ENCODE results near the gene NIF3L1.

The NIF3L1 gene, protein sequence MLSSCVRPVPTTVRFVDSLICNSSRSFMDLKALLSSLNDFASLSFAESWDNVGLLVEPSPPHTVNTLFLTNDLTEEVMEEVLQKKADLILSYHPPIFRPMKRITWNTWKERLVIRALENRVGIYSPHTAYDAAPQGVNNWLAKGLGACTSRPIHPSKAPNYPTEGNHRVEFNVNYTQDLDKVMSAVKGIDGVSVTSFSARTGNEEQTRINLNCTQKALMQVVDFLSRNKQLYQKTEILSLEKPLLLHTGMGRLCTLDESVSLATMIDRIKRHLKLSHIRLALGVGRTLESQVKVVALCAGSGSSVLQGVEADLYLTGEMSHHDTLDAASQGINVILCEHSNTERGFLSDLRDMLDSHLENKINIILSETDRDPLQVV

DNA sequence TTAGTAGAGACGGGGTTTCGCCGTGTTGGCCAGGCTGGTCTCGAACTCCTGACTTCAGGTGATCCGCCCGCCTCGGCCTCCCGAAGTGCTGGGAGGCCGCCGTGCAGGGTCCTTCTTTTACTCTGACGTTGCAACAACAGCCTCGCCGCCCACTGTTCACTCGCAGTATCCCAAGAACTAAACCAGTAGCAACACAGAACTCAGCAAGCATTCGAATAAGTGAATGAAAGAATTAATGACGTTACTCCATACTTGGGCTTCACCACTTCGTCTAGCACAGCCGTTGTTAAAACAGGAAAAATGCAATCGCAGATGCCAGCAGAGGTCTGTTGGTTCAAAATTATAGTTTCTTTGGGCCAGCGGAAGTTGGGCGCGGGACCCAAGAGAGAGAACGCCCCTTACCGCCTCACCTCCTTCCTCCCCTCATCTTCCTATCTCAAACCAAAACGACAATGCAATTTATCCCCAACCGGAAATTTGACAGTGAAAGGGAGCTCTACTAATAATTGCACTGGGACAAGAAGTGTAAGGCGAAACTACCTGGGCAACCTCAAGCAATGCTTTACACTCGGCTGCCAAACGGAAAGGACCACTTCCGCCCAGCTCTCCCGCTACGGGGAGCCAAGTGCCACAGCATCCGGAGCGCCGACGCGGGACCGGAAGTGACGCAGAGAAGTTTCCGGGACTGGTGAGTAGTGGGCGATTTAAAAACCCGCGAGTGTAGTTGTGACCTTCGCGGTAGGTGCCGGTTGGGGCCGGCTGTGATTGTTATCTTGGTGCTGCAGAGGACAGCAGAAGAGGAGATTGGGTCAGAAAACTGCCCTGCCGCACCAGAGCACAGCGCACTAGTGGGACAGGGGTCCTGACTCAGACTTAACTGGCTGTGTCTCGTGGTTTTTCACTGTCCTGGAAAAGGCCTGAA lies at the start of gene NIF3L1, which contains the start of gene PPIL3:
TSS of gene NIF3L1 (plus strand) at position 668 of the 922 bp plus-strand sequence. CDS start 2,573 bp downstream, outside the sequence.
TSS of gene PPIL3 (minus strand) at position 374 of the 922 bp plus-strand sequence. CDS start 1,462 bp downstream, outside the sequence.
- peak; percentile 95 for DNase-seq (ENCODE audit: low spot score)

GRCh38 chr2:200839513-200839912 lies 49.7 kb upstream of the NIF3L1 start:
- no peak for DNase-seq (ENCODE audit: low spot score)

DNA sequence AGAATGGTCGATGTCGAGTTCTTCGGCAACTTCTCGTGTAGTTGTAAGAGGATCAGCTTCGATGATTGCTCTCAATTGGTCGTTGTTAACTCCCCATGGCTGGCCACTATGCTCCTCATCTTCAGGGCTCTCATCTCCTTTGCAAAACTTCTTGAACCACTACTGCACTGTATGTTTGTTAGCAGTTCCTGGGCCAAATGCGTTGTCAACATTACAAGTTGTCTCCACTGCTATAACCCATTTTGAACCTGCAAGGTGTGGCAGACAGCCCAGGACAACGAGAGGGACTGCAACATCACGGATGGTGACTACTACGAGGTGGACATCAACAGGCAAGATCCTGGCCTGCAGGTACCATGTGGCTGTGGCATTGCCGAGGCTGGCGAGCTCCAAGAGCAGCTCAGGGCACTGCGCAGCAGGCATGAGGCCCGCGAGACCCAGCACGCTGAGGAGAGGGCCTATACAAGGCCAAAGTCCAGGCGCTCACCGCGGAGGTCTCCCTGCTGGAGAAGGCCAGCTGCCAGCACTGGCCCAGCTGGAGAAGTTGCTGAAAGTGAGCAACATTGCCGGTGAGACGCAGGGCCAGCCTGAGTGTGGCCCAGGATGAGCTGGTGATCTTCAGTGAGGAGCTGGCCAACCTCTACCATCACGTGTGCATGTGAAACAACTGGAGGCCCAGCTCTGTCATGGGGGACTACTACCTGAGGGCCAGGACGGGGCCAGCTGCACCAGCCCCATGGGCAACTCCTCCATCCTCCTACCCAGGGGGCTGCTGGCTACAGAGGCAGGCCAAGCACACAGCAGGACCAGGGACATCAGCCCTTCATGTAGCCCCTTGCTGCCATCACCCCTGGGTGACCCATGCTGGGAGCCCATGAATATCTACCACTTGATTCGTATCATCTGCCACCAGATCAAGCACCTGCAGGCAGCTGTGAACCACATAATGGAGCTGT lies 44.9 kb upstream of the NIF3L1 start:
- no peak for DNase-seq (ENCODE audit: low spot score)

GRCh38 chr2:200845194-200845593 lies 44.0 kb upstream of the NIF3L1 start:
- no peak for DNase-seq (ENCODE audit: low spot score)

- no peak for DNase-seq (ENCODE audit: low spot score)
Observed at GRCh38 chr2:200845669-200846325, 43.4 kb upstream of the NIF3L1 start.

DNA sequence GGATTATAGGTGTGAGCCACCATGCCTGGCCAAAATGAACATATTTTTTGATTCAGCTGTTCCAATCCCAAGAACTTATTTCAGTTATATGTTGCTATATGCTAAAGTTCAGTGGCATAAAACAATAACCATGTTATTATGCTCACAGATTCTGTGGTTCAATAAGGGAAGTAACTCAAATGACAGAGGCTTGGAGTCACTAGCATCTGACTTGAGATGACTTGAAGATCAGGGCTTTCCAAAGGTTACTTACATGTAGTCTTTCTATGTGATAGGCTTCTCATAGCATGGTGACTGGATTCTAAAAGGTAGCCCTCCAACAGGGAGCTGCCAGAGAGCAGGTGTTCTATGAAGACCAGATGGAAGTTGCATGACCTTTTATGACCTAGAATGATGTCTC lies 41.9 kb upstream of the NIF3L1 start:
- DNase-seq (ENCODE audit: low spot score), result no peak

GRCh38 chr2:200847939-200848338 lies 41.2 kb upstream of the NIF3L1 start:
- DNase-seq (ENCODE audit: low spot score), result no peak

GRCh38 chr2:200850512-200851256 lies 38.5 kb upstream of the NIF3L1 start:
- DNase-seq (ENCODE audit: low spot score), result no peak

DNA sequence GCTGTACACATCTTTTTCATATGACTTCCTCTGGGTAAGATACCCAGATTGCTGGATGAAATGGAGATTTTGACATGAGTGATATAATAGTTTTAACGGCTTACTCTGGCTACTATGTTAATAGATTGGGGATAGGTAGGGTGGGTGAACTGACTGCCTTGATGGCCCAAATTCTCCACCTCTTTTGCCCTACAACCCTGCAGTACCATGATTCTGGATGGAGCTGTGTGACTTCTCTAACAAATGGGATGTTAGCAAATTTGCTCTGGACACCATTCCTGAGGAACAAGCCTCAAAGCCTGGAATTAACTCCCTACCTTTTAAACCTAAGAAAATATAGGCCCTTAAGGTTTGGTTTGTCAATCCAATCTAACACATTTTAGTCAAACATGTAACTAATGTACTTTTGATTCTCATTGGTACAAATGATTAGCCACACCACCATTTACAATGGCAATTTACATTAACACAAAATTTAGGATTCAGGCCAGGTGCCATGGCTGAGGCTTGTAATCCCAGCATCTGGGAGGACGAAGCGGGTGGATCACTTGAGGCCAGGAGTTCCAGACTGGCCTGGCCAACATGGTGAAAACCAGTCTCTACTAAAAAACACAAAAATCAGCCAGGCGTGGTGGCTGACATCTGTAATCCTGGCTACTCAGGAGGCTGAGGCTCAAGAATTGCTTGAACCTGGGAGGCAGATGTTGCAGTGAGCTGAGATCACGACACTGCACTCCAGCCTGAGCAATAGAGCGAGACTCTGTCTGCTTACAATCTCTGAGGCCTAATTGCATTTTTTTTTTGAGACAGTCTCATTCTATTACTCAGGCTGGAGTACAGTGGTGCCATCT lies 37.5 kb upstream of the NIF3L1 start:
- DNase-seq (ENCODE audit: low spot score), result no peak

- no peak for DNase-seq (ENCODE audit: low spot score)
Observed at GRCh38 chr2:200852605-200853004, 36.6 kb upstream of the NIF3L1 start.

DNA sequence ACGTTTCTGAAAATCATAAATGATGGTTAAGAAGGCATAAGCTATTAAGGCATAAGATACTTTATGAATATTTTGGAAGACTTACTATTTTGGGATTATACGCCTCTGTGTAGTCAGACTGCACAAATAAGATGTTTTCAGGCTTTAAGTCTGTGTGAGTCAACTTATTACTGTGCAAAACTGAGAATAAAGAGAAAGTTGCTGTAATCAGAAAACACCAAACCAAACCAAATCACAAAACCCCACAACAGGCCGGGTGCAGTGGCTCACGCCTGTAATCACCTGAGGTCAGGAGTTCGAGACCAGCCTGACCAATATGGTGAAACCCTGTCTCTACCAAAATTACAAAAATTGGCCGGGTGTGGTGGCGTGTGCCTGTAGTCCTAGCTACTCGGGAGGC lies 32.4 kb upstream of the NIF3L1 start:
- DNase-seq (ENCODE audit: low spot score), result no peak

DNA sequence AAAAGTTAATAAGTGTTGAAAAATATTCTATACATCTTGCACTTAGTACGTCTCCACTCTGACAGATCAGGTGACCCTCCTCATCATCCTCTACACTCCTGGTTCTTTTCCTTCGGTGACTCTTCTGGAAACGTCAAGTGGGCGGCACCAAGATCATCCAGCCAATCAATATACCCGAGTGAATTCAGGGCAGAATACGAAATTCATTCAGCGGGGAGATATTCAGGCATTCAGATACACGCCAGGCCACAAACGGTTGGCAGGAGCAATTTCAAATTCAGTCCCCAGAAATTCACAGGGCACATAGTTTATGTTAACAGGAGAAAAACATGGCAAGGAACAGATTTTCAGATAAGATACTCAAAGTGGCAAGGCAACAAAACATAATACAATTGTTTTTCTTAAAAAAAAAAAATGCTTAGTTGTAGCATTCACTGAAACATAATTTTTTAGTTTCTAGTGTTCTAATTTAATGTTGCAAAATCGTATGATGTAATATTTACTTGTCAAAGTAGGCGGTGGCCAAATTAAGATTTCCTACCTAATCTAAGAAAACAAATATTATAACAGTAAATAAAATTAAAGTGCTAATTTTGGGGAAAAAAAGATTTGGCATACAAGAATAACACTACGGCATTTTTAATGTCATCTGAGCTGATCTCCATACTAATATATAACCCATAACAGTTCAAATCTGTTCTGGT lies 28.9 kb upstream of the NIF3L1 start:
- peak; percentile 63 for DNase-seq (ENCODE audit: low spot score)

GRCh38 chr2:200861617-200862155 lies 27.5 kb upstream of the NIF3L1 start:
- no peak for DNase-seq (ENCODE audit: low spot score)

DNA sequence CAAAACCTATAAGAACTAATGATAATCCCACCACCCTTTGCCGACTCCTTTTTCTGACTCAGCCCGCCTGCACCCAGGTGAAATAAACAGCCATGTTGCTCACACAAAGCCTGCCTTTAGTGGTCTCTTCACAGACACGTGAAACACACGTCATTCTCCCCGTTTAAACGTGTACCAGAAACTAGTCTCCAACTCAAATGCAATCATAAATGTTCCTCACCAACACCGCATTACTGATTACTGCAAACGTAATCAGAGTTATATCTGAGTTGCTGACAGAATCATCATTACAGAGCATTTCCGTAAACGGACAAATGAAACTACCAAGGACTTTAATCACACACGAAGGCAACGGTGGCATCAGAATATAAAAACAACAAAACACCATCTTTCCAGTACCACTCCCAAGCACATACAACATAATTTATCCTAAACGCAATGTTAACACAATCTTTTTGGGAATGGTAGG lies 26.6 kb upstream of the NIF3L1 start:
- DNase-seq (ENCODE audit: low spot score), result no peak

DNA sequence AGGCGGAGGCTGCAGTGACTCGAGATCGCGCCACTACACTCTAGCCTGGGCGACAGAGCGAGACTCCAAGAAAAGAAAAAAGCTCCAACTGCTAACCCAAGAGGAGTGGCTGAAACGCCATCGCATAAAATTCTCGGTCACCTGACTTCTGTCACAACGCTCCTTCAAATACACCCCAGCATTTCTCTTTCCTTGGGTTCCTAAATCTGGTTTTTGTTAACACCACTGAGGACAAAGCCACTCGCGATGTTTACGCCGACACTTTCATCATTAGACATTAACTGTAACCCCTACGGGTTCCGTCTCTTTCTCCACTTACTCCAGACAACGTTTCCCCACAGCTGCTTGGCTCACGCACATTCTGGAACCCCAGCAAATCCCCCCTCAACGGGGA lies 25.4 kb upstream of the NIF3L1 start:
- no peak for DNase-seq (ENCODE audit: low spot score)

DNA sequence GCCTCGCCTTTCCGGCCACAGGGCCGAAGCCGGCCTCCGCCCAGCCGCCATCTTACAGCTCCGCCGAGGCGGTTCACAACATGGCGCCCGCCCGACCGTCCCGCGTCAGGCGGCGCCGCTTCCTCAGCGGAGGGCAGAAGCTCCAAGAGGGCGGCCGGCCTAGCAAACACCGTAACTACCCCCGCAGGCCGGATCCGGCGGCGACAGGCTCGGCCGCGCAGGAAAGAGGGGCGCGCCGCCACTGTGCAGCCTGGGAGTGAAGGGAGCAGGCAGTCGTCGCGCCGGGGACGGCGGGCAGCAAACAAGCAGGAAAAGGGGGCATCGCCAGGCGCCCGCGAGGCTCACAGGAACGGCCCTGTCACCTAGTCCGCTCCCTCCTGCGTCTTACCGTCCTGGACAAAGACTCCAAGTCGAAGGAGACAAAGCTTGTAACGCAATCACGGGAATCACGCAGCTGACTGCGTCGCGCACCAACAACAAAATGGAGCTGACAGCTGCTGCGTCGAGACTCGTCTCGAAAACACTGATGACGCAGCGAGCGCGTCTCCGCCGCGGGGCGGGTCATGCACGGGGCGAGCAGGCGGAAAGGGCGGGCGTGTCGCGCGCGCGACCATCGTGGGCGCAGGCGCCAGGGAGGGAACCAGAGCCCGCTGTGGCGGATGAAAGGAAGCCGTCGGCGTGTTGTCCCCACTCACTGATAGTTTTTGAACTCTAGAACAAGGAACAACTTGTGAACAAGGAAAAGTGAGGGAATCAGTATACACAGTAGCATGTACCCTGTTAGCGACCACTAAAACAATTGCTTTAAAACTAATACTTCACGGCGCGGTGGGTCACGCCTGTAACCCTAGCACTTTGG lies 24.8 kb upstream of the NIF3L1 start, which contains the start of gene CLK1:
TSS of gene CLK1 (minus strand) at position 483 of the 859 bp plus-strand sequence. CDS start 2,796 bp downstream, outside the sequence.
- DNase-seq (ENCODE audit: low spot score), result peak; percentile 97

GRCh38 chr2:200869014-200869413 lies 20.2 kb upstream of the NIF3L1 start:
- no peak for DNase-seq (ENCODE audit: low spot score)
